Panc1 (cell line): ENCODE results near the gene TNFAIP8L3. TPM values are rescaled to one million over a fixed set of nuclear protein-coding genes. Genes with fewer than 3 reads are reported as not detected.

ENCODE experiments used
- ATAC-seq: fragments of 200-7000 bp; cut with Tn5 transposase; 2 replicates; pipeline ENCODE4 v1.9.1; 2020; ENCODE audit warnings: mild to moderate bottlenecking, moderate library complexity
- BruUV-seq: library from RNA; stranded (reverse); fragments of 400-500 nt; replicated peaks from 2 replicates; lab custom pipeline; 2021; lab: Mats Ljungman, UMichigan
- CTCF ChIA-PET: fragments of 300-600 bp; sonication (Branson Sonifier 250); formaldehyde crosslinking; loops from one replicate; lab custom pipeline; 2022; ENCODE audit warnings: antibody characterized with exemption; lab: Charles Lee
- POLR2A ChIA-PET: fragments of 300-600 bp; sonication (Branson Sonifier 250); formaldehyde crosslinking; loops from one replicate; lab custom pipeline; 2022; ENCODE audit warnings: antibody characterized with exemption; lab: Charles Lee
- DNase-seq: peaks from one replicate; pipeline ENCODE4 v3.0.0-alpha.2; 2010; ENCODE audit warnings: low read depth, low spot score
- H3K27ac ChIP-seq: 2 replicates; pipeline ENCODE4 v1.5.1; 2011; ENCODE audit warnings: mild to moderate bottlenecking, low read length, inconsistent platforms
- H3K27me3 ChIP-seq: fragments of 200-500 bp; sonication (Bioruptor generic); 2 replicates; pipeline ENCODE4 v1.6.0; 2014; ENCODE audit warnings: low read length, inconsistent platforms; ENCODE audit not compliant: control insufficient read depth, insufficient read depth
- H3K36me3 ChIP-seq: fragments of 200-500 bp; sonication (Bioruptor generic); 2 replicates; pipeline ENCODE4 v1.5.1; 2014; ENCODE audit warnings: inconsistent platforms, mild to moderate bottlenecking, low read length, moderate library complexity; ENCODE audit not compliant: control insufficient read depth, insufficient read depth
- H3K4me1 ChIP-seq: 2 replicates; pipeline ENCODE4 v1.5.1; 2011; ENCODE audit warnings: inconsistent platforms, mild to moderate bottlenecking, low read length, moderate library complexity; ENCODE audit not compliant: control insufficient read depth, insufficient read depth
- H3K4me3 ChIP-seq, 2 experiments: 2 replicates each; pipeline ENCODE4 v1.5.1; 2011 to 2012; ENCODE audit warnings: low read depth in 2 of 2, low read length in 2 of 2, mild to moderate bottlenecking in 2 of 2, inconsistent platforms in 1 of 2, moderate library complexity in 1 of 2
- H3K9me3 ChIP-seq: fragments of 200-500 bp; sonication (Bioruptor generic); 2 replicates; pipeline ENCODE4 v1.5.1; 2014; ENCODE audit warnings: low read depth, mild to moderate bottlenecking, inconsistent platforms, low read length, moderate library complexity; ENCODE audit not compliant: control insufficient read depth, insufficient read depth
- CTCF ChIP-seq: fragments of 450-650 bp; IDR thresholded peaks from 2 replicates; pipeline ENCODE4 v1.5.1; 2017; ENCODE audit warnings: mild to moderate bottlenecking
- POLR2AphosphoS5 ChIP-seq: IDR thresholded peaks from 2 replicates; pipeline ENCODE4 v1.6.1; 2012; ENCODE audit warnings: mild to moderate bottlenecking, low read depth, low read length, moderate library complexity
- REST ChIP-seq, 2 experiments: IDR thresholded peaks; 2 replicates each; pipeline ENCODE4 v1.6.1; 2011 to 2012; ENCODE audit warnings: low read depth in 2 of 2, control low read depth in 1 of 2, low read length in 1 of 2, mild to moderate bottlenecking in 1 of 2, moderate library complexity in 1 of 2; ENCODE audit not compliant: insufficient read depth in 1 of 2
- SIN3A ChIP-seq: IDR thresholded peaks from 2 replicates; pipeline ENCODE4 v1.6.1; 2012; ENCODE audit warnings: low read depth, mild to moderate bottlenecking, low read length, moderate library complexity, borderline replicate concordance; ENCODE audit not compliant: insufficient read depth
- TCF7L2 ChIP-seq: IDR thresholded peaks from 2 replicates; pipeline ENCODE4 v1.6.1; 2011; ENCODE audit warnings: mild to moderate bottlenecking, low read depth, low read length, inconsistent platforms
- in situ Hi-C: cut with HindIII; loops from 2 replicates; pipeline ENCODE4 v1.10.0; 2016; ENCODE audit warnings: low sequenced_read_pairs, low pct_unique_long_range_greater_than_20kb
- intact Hi-C: fragments of 100-400 bp; cut with micrococcal nuclease; formaldehyde crosslinking; loops from one replicate; pipeline ENCODE4 v1.10.0; 2022; ENCODE audit not compliant: unreplicated experiment
- total RNA-seq: library from RNA; stranded (reverse); gene quantifications from one replicate; pipeline ENCODE4 v1.2.1, GENCODE V29; 2021; ENCODE audit not compliant: unreplicated experiment

The TNFAIP8L3 gene
- total RNA-seq, 1 experiment from 2014 or later = 1.0 TPM

- Histone ChIP-seq H3K27me3 (no peaks in the 10 kb centered on the region), H3K4me1 (no peaks in the 10 kb centered on the region), H3K9me3 (no peaks in the 10 kb centered on the region), H3K4me3 (no peak overlapping the region), H3K36me3 (no peaks in the 10 kb centered on the region), H3K27ac (no peak overlapping the region)
- ChIA-PET POLR2A (no interaction called here), CTCF (no interaction called here)
- intact Hi-C loops (no loop called here), in situ Hi-C loops (no loop called here)
- TF ChIP-seq TCF7L2 (no peak), REST (IDR thresholded peaks at IDR 0.05; ENCODE audit: insufficient read depth in 1 of 2, low read depth in 2 of 2, low read length in 1 of 2) (no peak), CTCF (no peak), SIN3A (no peak), POLR2AphosphoS5 (no peak)
- ATAC-seq (no peak), DNase-seq (no peak)
- no TSS peak for BruUV-seq
These were observed 15.5 kb downstream of the TNFAIP8L3 start for GRCh38 chr15:51079226-51079625.

GRCh38 chr15:51077221-51078153, 17.2 kb downstream of the TNFAIP8L3 start:
- POLR2A ChIA-PET = no interaction called here
- ATAC-seq (no peak), DNase-seq (no peak)
- no peaks in the 10 kb centered on the region for H3K9me3 ChIP-seq
- no peak overlapping the region for H3K4me3 ChIP-seq
- no peaks in the 10 kb centered on the region for H3K27me3 ChIP-seq
- TF ChIP-seq SIN3A (no peak), REST (IDR thresholded peaks at IDR 0.05; ENCODE audit: insufficient read depth in 1 of 2, low read depth in 2 of 2, low read length in 1 of 2) (no peak), POLR2AphosphoS5 (no peak), CTCF (no peak), TCF7L2 (no peak)
- CTCF ChIA-PET = interaction anchor here (0.6 kb wide), 1 partner anchor 86 kb away, joined by 10 read pairs; no protein-coding TSS in a partner anchor
- H3K4me1 ChIP-seq = no peaks in the 10 kb centered on the region
- intact Hi-C loops (no loop called here), in situ Hi-C loops (no loop called here)
- no peaks in the 10 kb centered on the region for H3K36me3 ChIP-seq
- no peak overlapping the region for H3K27ac ChIP-seq
- no TSS peak for BruUV-seq
